Astrocyte of the spinal cord (primary cell): Measurements from ENCODE around the gene LLGL2.
"Not testable (repeated sequence)": the region's sequence is repeated elsewhere in the genome, so short reads cannot be mapped to it uniquely, and the experiment has no call there.

ENCODE experiments used
- DNase-seq: peaks from one replicate; pipeline ENCODE4 v3.0.0; 2011; ENCODE audit warnings: low read depth, low spot score
- H3K4me3 ChIP-seq: 2 replicates; pipeline ENCODE4 v1.5.1; 2011; ENCODE audit warnings: low read depth, mild to moderate bottlenecking, low read length, moderate library complexity
- in situ Hi-C: cut with HindIII; loops from 2 replicates; pipeline ENCODE4 v1.10.0; 2017; ENCODE audit warnings: low sequenced_read_pairs
- TF ChIP-seq, protein P1 (sequence below): IDR thresholded peaks from 2 replicates; pipeline ENCODE4 v1.5.1; 2012; ENCODE audit warnings: low read depth, mild to moderate bottlenecking, low read length, inconsistent platforms

The LLGL2 gene

DNA sequence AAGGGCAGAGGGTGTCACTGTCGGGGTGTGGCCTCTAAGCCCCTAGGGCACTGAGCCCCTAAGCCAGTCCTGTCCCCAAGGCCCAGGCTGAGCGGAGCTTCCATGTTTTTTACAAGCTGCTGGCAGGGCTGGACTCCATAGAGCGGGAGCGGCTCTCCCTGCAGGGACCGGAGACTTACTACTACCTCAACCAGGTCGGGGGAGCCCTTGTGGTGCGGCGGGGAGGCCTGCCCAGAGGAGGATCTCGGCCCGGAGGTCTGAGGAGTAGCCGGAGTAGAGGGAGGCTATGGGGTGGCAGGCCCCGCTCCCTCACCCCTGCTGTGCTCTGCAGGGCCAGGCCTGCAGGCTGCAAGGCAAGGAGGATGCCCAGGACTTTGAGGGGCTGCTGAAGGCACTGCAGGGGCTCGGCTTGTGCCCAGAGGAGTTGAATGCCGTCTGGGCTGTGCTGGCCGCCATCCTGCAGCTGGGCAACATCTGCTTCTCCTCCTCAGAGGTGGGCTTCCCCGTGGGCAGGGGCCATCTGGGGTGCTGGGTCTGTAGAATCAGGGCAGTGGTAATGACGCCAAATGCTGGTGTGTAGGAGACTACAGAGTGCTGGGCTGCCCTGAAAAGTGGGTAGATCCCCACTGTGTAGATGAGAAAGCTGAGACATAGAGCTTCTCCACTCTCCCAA, 67.0 kb downstream of the LLGL2 start:
- in situ Hi-C loops, result no loop called here
- DNase-seq, result no peak
- TF ChIP-seq, protein P1, sequence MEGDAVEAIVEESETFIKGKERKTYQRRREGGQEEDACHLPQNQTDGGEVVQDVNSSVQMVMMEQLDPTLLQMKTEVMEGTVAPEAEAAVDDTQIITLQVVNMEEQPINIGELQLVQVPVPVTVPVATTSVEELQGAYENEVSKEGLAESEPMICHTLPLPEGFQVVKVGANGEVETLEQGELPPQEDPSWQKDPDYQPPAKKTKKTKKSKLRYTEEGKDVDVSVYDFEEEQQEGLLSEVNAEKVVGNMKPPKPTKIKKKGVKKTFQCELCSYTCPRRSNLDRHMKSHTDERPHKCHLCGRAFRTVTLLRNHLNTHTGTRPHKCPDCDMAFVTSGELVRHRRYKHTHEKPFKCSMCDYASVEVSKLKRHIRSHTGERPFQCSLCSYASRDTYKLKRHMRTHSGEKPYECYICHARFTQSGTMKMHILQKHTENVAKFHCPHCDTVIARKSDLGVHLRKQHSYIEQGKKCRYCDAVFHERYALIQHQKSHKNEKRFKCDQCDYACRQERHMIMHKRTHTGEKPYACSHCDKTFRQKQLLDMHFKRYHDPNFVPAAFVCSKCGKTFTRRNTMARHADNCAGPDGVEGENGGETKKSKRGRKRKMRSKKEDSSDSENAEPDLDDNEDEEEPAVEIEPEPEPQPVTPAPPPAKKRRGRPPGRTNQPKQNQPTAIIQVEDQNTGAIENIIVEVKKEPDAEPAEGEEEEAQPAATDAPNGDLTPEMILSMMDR, result no peak
- H3K4me3 ChIP-seq, result no peak overlapping the region

DNA sequence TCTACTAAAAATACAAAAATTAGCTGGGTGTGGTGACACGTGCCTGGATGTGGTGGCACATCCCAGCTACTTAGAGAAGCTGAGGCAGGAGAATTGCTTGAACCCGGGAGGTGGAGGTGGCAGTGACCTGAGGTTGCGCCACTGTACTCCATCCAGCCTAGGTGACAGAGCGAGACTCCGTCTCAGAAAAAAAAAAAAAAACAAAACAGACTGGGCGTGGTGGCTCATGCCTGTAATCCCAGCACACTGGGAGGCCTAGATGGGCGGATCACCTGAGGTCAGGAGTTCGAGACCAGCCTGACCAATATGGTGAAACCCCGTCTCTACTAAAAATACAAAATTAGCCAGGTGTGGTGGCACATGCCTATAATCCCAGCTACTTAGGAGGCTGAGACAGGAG, 67.9 kb downstream of the LLGL2 start:
- in situ Hi-C loops, DNase-seq, H3K4me3 ChIP-seq: not testable (repeated sequence)

DNA sequence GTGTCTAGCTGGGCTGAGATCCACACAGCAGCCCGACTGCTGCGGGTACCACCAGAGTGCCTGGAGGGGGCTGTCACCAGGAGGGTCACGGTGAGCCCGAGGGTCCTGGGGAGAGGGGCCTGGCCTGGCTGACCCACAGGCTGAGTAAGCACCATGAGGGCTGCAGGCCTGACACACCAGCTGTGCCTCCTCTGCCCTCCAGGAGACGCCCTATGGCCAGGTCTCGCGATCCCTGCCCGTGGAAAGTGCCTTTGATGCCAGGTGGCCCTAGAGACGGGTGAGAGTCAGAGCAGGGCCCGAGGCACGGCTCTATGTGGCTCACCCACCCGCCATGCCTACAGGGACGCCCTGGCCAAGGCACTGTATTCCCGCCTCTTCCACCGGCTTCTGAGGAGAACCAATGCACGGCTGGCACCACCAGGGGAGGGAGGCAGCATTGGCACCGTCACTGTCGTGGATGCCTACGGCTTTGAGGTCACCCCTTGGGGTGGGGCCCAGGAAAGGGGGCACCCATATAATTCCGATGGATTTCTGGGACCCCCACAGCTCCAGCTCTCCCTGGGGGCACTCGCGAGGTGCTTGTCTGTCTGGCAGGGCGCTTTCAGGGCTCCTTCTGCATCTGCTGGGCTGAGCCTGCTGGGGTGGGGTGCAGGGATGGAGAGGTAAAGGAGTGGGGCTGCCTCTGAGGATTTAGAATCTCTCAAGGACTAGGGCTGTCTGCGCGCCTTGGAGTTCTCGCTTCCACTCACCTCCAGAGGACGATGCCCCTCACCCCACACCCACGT, 69.2 kb downstream of the LLGL2 start:
- in situ Hi-C loops, result no loop called here
- TF ChIP-seq, protein P1, result no peak
- DNase-seq, result no peak
- no peak overlapping the region for H3K4me3 ChIP-seq

DNA sequence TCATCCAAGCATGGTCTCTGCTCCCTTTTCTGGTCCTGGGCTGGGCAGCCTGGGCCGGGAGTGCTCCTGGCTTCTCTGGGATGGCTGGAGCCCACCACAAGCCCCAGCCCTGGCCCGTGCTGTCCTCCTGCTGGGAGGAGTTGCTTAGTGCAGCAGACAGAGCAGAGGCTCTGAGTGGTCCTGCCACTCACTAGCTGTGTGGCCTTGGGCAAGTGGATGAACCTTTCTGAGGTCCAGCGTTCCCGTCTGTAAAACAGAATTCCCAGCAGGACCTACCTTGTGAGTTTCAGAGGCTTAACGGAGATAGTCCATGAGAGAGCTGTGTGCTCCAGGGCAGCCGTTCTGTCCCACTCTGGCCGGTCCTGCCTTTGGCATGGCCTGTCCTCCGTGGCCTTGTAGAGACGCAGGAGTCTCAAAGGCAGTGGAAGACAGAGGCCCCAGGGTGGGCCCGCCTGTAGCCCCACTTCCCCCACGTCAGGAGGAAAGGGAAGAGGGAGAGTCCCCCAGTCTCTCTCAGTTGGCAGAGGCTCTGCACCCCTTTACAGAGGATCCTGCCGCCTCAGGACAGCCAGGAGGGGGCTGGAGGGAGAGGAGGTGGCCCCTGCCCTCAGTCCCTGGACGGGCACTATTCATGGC, 69.9 kb downstream of the LLGL2 start:
- in situ Hi-C loops, result no loop called here
- H3K4me3 ChIP-seq, result no peak overlapping the region
- TF ChIP-seq, protein P1, result no peak
- no peak for DNase-seq

DNA sequence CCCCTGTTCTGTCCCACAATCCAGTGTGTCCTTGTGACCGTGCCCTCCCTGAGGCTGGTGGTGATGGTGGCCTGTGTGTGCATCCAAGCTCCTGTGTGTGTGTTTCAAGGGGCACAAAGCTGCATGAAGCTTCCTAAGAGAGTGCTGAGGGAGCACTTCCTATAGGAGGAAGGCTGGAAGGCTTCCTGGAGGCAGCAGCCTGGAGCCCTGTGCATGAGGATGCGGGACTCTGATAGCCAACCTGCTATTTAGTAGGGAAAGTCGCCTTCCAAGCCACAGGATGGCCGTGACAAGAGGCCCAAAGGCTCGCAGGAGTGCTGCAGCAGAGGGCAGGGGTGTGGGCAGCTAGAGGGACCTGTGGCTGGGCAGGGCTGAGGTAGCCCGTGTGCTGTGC, 70.4 kb downstream of the LLGL2 start:
- H3K4me3 ChIP-seq, result no peak overlapping the region
- DNase-seq, result no peak
- in situ Hi-C loops, result no loop called here
- TF ChIP-seq, protein P1, result no peak

DNA sequence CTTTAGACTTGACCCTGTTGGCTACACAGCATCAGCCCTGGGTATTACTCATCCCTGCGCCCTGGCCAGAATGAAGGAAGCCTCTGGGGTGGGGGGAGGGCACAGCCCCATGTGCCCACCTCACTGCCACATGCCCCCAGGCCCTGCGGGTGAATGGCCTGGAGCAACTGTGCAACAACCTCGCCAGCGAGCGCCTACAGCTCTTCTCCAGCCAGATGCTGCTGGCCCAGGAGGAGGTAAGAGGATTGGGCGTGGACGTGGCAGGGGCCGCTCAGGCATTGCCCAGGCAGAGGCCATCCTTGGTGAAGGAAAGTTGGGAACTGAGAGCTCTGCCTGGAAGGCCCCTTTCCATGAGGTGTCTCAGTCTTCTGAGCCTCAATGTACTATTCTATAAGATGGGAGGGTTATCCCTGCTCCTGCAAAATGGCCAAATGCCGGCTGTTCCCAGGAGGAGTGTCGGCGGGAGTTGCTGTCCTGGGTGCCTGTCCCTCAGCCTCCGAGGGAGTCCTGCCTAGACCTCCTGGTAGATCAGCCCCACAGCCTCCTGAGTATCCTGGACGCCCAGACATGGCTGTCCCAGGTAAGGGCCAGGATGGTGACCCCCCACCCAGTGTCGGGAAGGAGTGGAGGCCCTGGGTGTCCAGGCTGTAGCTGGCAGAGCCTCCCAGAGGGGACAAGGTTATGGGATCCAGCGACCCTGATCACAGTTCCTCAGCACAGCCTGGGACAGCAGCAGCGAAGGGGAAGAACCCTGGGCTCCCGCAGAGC, 71.0 kb downstream of the LLGL2 start:
- in situ Hi-C loops, result no loop called here

More for the DNA sequence above, 71.0 kb downstream of the LLGL2 start:
- TF ChIP-seq, protein P1, result no peak
- DNase-seq, result no peak
- no peak overlapping the region for H3K4me3 ChIP-seq
